Suprapubic skin (tissue), 4 donors: ENCODE measurements around the gene SNX13. TPM values are rescaled to one million over a fixed set of nuclear protein-coding genes. Genes with fewer than 3 reads are reported as not detected.

ENCODE experiments used
- DNase-seq, 2 donors: peaks; one replicate each; pipeline ENCODE4 v3.0.0-alpha.2; 2019; ENCODE audit warnings: low spot score in 2 of 2
- H3K27ac ChIP-seq: fragments of 200-600 bp; sonication (generic); one replicate; pipeline ENCODE4 v1.5.1; 2019
- H3K27me3 ChIP-seq: fragments of 200-600 bp; sonication (generic); one replicate; pipeline ENCODE4 v1.5.1; 2019
- H3K36me3 ChIP-seq: fragments of 200-600 bp; sonication (generic); one replicate; pipeline ENCODE4 v1.5.1; 2019
- H3K4me1 ChIP-seq: fragments of 200-600 bp; sonication (generic); one replicate; pipeline ENCODE4 v1.5.1; 2019
- H3K4me3 ChIP-seq: fragments of 200-600 bp; sonication (generic); one replicate; pipeline ENCODE4 v1.5.1; 2019; ENCODE audit warnings: mild to moderate bottlenecking
- H3K9me3 ChIP-seq: fragments of 200-600 bp; sonication (generic); one replicate; pipeline ENCODE4 v1.5.1; 2019
- CTCF ChIP-seq, 2 donors: fragments of 200-600 bp in 1 of 2; fragments of 450-650 bp in 1 of 2; sonication (generic) in 1 of 2; IDR thresholded peaks; one replicate each; pipeline ENCODE4 v1.5.1; 2016 to 2019; ENCODE audit warnings: antibody characterized with exemption in 2 of 2, mild to moderate bottlenecking in 1 of 2, moderate library complexity in 1 of 2
- EP300 ChIP-seq: sonication (generic); formaldehyde crosslinking; IDR thresholded peaks from one replicate; pipeline ENCODE4 v1.6.1; 2017; ENCODE audit warnings: antibody characterized with exemption
- POLR2A ChIP-seq, 2 donors: fragments of 450-650 bp; IDR thresholded peaks; one replicate each; pipeline ENCODE4 v1.6.1; 2017; ENCODE audit warnings: antibody characterized with exemption in 2 of 2, mild to moderate bottlenecking in 2 of 2, moderate library complexity in 2 of 2
- POLR2AphosphoS5 ChIP-seq, 3 donors: sonication (generic); formaldehyde crosslinking; IDR thresholded peaks; one replicate each; pipeline ENCODE4 v1.6.1; 2017; ENCODE audit warnings: antibody characterized with exemption in 3 of 3
- WGBS: methylation state at CpG from one replicate; pipeline ENCODE4 v1.1.5; 2018; 5-methylcytosine and 5-hydroxymethylcytosine counted together
- total RNA-seq, 4 donors: library from RNA; depleted of rRNA; stranded (reverse); fragments of >200 nt; gene quantifications; one replicate each; pipeline ENCODE4 v1.1.0, GENCODE V29; 2016

Gene SNX13
- total RNA-seq, 4 donors from 2014 or later, result 32.7 to 69.9 (median 59.7) TPM

GRCh38 chr7:17887286-17887685 is 53.0 kb downstream of the SNX13 start:
- Histone ChIP-seq H3K4me1 (no peaks in the 10 kb centered on the region), H3K4me3 (no peak overlapping the region), H3K9me3 (no peaks in the 10 kb centered on the region), H3K36me3 (peaks cover 32% of the 10 kb centered on the region), H3K27ac (no peak overlapping the region), H3K27me3 (no peaks in the 10 kb centered on the region)
- WGBS, result 92% methylated on average over 2 of the region's 2 CpGs
- no peak for DNase-seq
- TF ChIP-seq POLR2A (IDR thresholded peaks at IDR 0.05), result no peak

GRCh38 chr7:17882685-17883084 is 57.6 kb downstream of the SNX13 start:
- 90% methylated on average over 6 of the region's 6 CpGs for WGBS
- no peak for DNase-seq

GRCh38 chr7:17879075-17879661 is 61.1 kb downstream of the SNX13 start:
- 88% methylated on average over 2 of the region's 2 CpGs for WGBS
- H3K36me3 ChIP-seq, result peaks cover 34% of the 10 kb centered on the region
- H3K4me1 ChIP-seq, result no peaks in the 10 kb centered on the region
- no peak for DNase-seq
- no peaks in the 10 kb centered on the region for H3K27me3 ChIP-seq
- H3K4me3 ChIP-seq, result no peak overlapping the region
- no peak for TF ChIP-seq POLR2AphosphoS5 (IDR thresholded peaks at IDR 0.05)
- no peak for TF ChIP-seq CTCF (IDR thresholded peaks at IDR 0.05)
- TF ChIP-seq EP300, result no peak
- TF ChIP-seq POLR2A (IDR thresholded peaks at IDR 0.05), result no peak
- H3K9me3 ChIP-seq, result no peaks in the 10 kb centered on the region
- H3K27ac ChIP-seq, result no peak overlapping the region

More at GRCh38 chr7:17882685-17883084, 57.6 kb downstream of the SNX13 start:
- Histone ChIP-seq H3K27me3 (no peaks in the 10 kb centered on the region), H3K9me3 (no peaks in the 10 kb centered on the region), H3K36me3 (peaks cover 25% of the 10 kb centered on the region), H3K4me3 (no peak overlapping the region), H3K27ac (no peak overlapping the region), H3K4me1 (no peaks in the 10 kb centered on the region)
- no peak for TF ChIP-seq POLR2A (IDR thresholded peaks at IDR 0.05)
- TF ChIP-seq EP300, result no peak
- no peak for TF ChIP-seq CTCF (IDR thresholded peaks at IDR 0.05)
- no peak for TF ChIP-seq POLR2AphosphoS5 (IDR thresholded peaks at IDR 0.05)

- 74% methylated on average over 1 of the region's 1 CpG for WGBS
- H3K36me3 ChIP-seq, result peaks cover 37% of the 10 kb centered on the region
- no peaks in the 10 kb centered on the region for H3K4me1 ChIP-seq
- H3K27ac ChIP-seq, result no peak overlapping the region
- DNase-seq, result no peak
- H3K9me3 ChIP-seq, result no peaks in the 10 kb centered on the region
- TF ChIP-seq EP300 (no peak), CTCF (IDR thresholded peaks at IDR 0.05) (no peak), POLR2AphosphoS5 (IDR thresholded peaks at IDR 0.05) (no peak), POLR2A (IDR thresholded peaks at IDR 0.05) (no peak)
- H3K27me3 ChIP-seq, result no peaks in the 10 kb centered on the region
- no peak overlapping the region for H3K4me3 ChIP-seq
These were observed 61.7 kb downstream of the SNX13 start for GRCh38 chr7:17878627-17879026.

- Histone ChIP-seq H3K9me3 (peaks cover 3% of the 10 kb centered on the region), H3K36me3 (peaks cover 65% of the 10 kb centered on the region), H3K27me3 (no peaks in the 10 kb centered on the region), H3K27ac (no peak overlapping the region), H3K4me1 (no peaks in the 10 kb centered on the region), H3K4me3 (no peak overlapping the region)
- TF ChIP-seq EP300, result no peak
- no peak for TF ChIP-seq POLR2A (IDR thresholded peaks at IDR 0.05)
- TF ChIP-seq POLR2AphosphoS5 (IDR thresholded peaks at IDR 0.05), result no peak
- TF ChIP-seq CTCF (IDR thresholded peaks at IDR 0.05), result no peak
- no peak for DNase-seq
- WGBS, result 86% methylated on average over 8 of the region's 8 CpGs
These were observed 68.3 kb downstream of the SNX13 start for GRCh38 chr7:17871815-17872533.
